Measurements from ENCODE around the gene B3GALT2. TPM values are rescaled to one million over a fixed set of nuclear protein-coding genes. Genes with fewer than 3 reads are reported as not detected.

B3GALT2 gene
- total and polyA plus RNA-seq, 2 of the 8 experiments (the other 6 are each of a cell fraction or from before 2014, with no cell fraction given) = not detected

DNA sequence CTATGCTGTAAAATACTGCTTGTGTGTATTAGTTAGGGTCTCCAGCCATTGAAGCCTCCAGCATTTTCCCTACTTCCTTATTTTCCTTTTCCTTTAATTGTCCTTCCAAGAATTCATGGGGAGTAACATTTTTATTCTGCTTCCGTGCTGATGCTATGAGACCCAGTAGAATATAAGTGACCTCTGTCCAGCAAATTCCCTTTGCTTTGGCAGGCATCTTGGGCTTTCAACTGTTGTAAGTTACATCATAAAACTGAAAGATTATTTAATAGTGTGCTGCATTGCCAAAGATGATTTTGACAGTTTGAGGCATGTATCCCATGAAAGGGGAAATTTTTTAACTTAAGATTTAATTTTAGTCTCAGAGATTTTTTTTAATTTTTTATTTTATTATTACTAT is 48.1 kb upstream of the B3GALT2 start:
- FAIRE-seq = no peak
- WGBS, 2 experiments (ENCODE audit: extremely low coverage in 1 of 2, insufficient coverage in 1 of 2, insufficient read length in 1 of 2, insufficient replicate concordance in 2 of 2, low coverage in 1 of 2, low lambda C conversion rate in 2 of 2, missing lambda C conversion rate in 1 of 2) = 90% methylated on average over 1 of the region's 1 CpG; no CpG with 5 or more reads in 1 of the 2 experiments
- TF ChIP-seq HDAC6 (IDR thresholded peaks at IDR 0.05; ENCODE audit: low read depth, low read length) (no peak), MAX (IDR thresholded peaks at IDR 0.05) (no peak), BRCA1 (IDR thresholded peaks at IDR 0.05; ENCODE audit: low read depth, low read length) (no peak), TCF12 (IDR thresholded peaks at IDR 0.05; ENCODE audit: low read depth, low read length) (no peak), JUN (IDR thresholded peaks at IDR 0.05; ENCODE audit: low read depth, low read length) (no peak), CBX5 (IDR thresholded peaks at IDR 0.05; ENCODE audit: low read depth, low read length) (no peak), KDM4A (IDR thresholded peaks at IDR 0.05; ENCODE audit: low read depth, low read length, severe bottlenecking) (no peak), SRF (IDR thresholded peaks at IDR 0.05; ENCODE audit: low read depth, low read length) (no peak), RNF2 (IDR thresholded peaks at IDR 0.05; ENCODE audit: borderline replicate concordance, low read depth, low read length, missing control alignments, poor library complexity, severe bottlenecking) (no peak), SIX5 (IDR thresholded peaks at IDR 0.05; ENCODE audit: low read depth, low read length) (no peak), JUND (IDR thresholded peaks at IDR 0.05; ENCODE audit: low read length) (no peak), BCL11A (IDR thresholded peaks at IDR 0.05; ENCODE audit: low read depth in 2 of 2, low read length in 2 of 2) (no peak), EP300 (IDR thresholded peaks at IDR 0.05; ENCODE audit: borderline replicate concordance in 1 of 2, low read depth in 2 of 2, low read length in 2 of 2) (no peak), CREB1 (IDR thresholded peaks at IDR 0.05) (no peak), YY1 (IDR thresholded peaks at IDR 0.05; ENCODE audit: low read depth, low read length) (no peak), EGR1 (IDR thresholded peaks at IDR 0.05; ENCODE audit: borderline replicate concordance, low read depth, low read length) (no peak)

More for the DNA sequence above, 48.1 kb upstream of the B3GALT2 start:
- Histone ChIP-seq H3K4me1 (replicated peaks in 1 of 4; ENCODE audit: control insufficient read depth in 3 of 4, insufficient read depth in 4 of 4, low read length in 3 of 4) (no peaks in the 10 kb centered on the region), H3K27me3 (replicated peaks in 1 of 4; ENCODE audit: control insufficient read depth in 3 of 4, extremely low read depth in 1 of 4, insufficient read depth in 3 of 4, low read length in 3 of 4) (no peaks in the 10 kb centered on the region), H4K91ac (replicated peaks; ENCODE audit: insufficient read length, low read length) (no peak overlapping the region), H2BK12ac (ENCODE audit: low read depth, low read length) (no peak overlapping the region), H3K9me3 (ENCODE audit: insufficient read depth in 2 of 2, low read depth in 1 of 2, low read length in 1 of 2) (no peaks in the 10 kb centered on the region), H3K4me3 (ENCODE audit: extremely low read depth in 1 of 4, insufficient read depth in 2 of 4, low read depth in 3 of 4, low read length in 4 of 4) (no peak overlapping the region), H3K4ac (replicated peaks; ENCODE audit: insufficient read length, low read depth, low read length) (no peak overlapping the region), H3K79me2 (ENCODE audit: control insufficient read depth in 1 of 2, insufficient read depth in 2 of 2, low read length in 2 of 2) (no peaks in the 10 kb centered on the region), H4K20me1 (replicated peaks in 1 of 2; ENCODE audit: control insufficient read depth in 1 of 2, insufficient read depth in 2 of 2, low read length in 2 of 2) (no peaks in the 10 kb centered on the region), H2BK20ac (ENCODE audit: low read length) (no peak overlapping the region), H3K23me2 (ENCODE audit: low read depth, low read length) (no peaks in the 10 kb centered on the region), H3K27ac (ENCODE audit: low read depth, low read length) (no peak overlapping the region), H2AK5ac (ENCODE audit: low read depth, low read length) (no peak overlapping the region), H3K36me3 (ENCODE audit: control insufficient read depth in 2 of 4, insufficient read depth in 4 of 4, low read length in 3 of 4) (peaks cover 0 to 12% (median 4%) of the 10 kb centered on the region in 4 experiments; a peak in 3 of 8 replicates), H3K23ac (ENCODE audit: insufficient read length) (no peak overlapping the region), H2BK5ac (ENCODE audit: low read depth, low read length) (no peak overlapping the region), H3K79me1 (ENCODE audit: low read depth, low read length) (no peaks in the 10 kb centered on the region), H2BK120ac (replicated peaks; ENCODE audit: low read depth, low read length) (no peak overlapping the region), H4K5ac (ENCODE audit: insufficient read length, low read depth, low read length) (no peak overlapping the region), H3K18ac (ENCODE audit: extremely low read depth, low read length) (no peak overlapping the region), H2AFZ (ENCODE audit: low read length) (no peak overlapping the region), H2BK15ac (ENCODE audit: low read length) (no peak overlapping the region), H3K56ac (replicated peaks; ENCODE audit: insufficient read length, low read depth, low read length) (no peak overlapping the region), H3K4me2 (ENCODE audit: insufficient read depth in 1 of 2, low read depth in 2 of 2, low read length in 2 of 2) (no peak overlapping the region), H3K14ac (ENCODE audit: insufficient read length) (no peak overlapping the region), H4K8ac (ENCODE audit: extremely low read depth, insufficient read depth, low read length) (no peak overlapping the region), H3K9ac (replicated peaks in 1 of 4; ENCODE audit: extremely low read depth in 1 of 4, low read depth in 3 of 4, low read length in 3 of 4) (no peak overlapping the region)
- POLR2A ChIA-PET (ENCODE audit: partially characterized antibody) = no interaction called here
- no peak for DNase-seq (ENCODE audit: low read depth in 1 of 2, low spot score in 2 of 2)
- CTCF ChIA-PET (ENCODE audit: partially characterized antibody) = no interaction called here
